HepG2 (cell line): ENCODE measurements around the gene RGL3. TPM values are rescaled to one million over a fixed set of nuclear protein-coding genes. Genes with fewer than 3 reads are reported as not detected.
A peak's percentile ranks its signal among the peaks of the same experiment; 100 is the strongest.

Experiments
- BORCS8-MEF2B ChIP-seq: sonication (generic); formaldehyde crosslinking; IDR thresholded peaks from 2 replicates; pipeline ENCODE4 v1.8.0; 2022; ENCODE audit warnings: mild to moderate bottlenecking, missing genetic modification reagents
- CC2D1A ChIP-seq: sonication (generic); formaldehyde crosslinking; IDR thresholded peaks from 2 replicates; pipeline ENCODE4 v1.8.1; 2023; ENCODE audit warnings: mild to moderate bottlenecking, missing genetic modification reagents
- CCDC6 ChIP-seq: sonication (generic); formaldehyde crosslinking; IDR thresholded peaks from 2 replicates; pipeline ENCODE4 v1.8.1; 2022; ENCODE audit warnings: mild to moderate bottlenecking, missing genetic modification reagents, moderate library complexity
- HOXA3 ChIP-seq: sonication (generic); formaldehyde crosslinking; IDR thresholded peaks from 2 replicates; pipeline ENCODE4 v1.5.0; 2020; ENCODE audit warnings: missing genetic modification reagents
- JDP2 ChIP-seq: sonication (generic); formaldehyde crosslinking; IDR thresholded peaks from 2 replicates; pipeline ENCODE4 v1.8.1; 2022; ENCODE audit warnings: missing genetic modification reagents, borderline replicate concordance
- JUNB ChIP-seq: sonication (generic); formaldehyde crosslinking; IDR thresholded peaks from 2 replicates; pipeline ENCODE4 v1.8.0; 2022; ENCODE audit warnings: missing genetic modification reagents, mild to moderate bottlenecking, borderline replicate concordance
- KLF15 ChIP-seq: sonication (generic); formaldehyde crosslinking; IDR thresholded peaks from 2 replicates; pipeline ENCODE4 v1.8.1; 2023; ENCODE audit warnings: borderline replicate concordance, mild to moderate bottlenecking, inconsistent platforms, missing genetic modification reagents, mixed read lengths
- MED1 ChIP-seq: sonication (generic); formaldehyde crosslinking; IDR thresholded peaks from 2 replicates; pipeline ENCODE4 v1.4.0; 2020; ENCODE audit warnings: missing genetic modification reagents
- MLX ChIP-seq: IDR thresholded peaks from 2 replicates; pipeline ENCODE4 v1.6.1; 2016
- NCOA1 ChIP-seq: sonication (generic); formaldehyde crosslinking; IDR thresholded peaks from 2 replicates; pipeline ENCODE4 v1.9.0; 2021; ENCODE audit warnings: missing genetic modification reagents
- NPAS2 ChIP-seq: sonication (generic); formaldehyde crosslinking; IDR thresholded peaks from 2 replicates; pipeline ENCODE4 v1.8.0; 2022; ENCODE audit warnings: mild to moderate bottlenecking, missing genetic modification reagents, borderline replicate concordance
- NR2C2 ChIP-seq: sonication (generic); formaldehyde crosslinking; IDR thresholded peaks from 2 replicates; pipeline ENCODE4 v1.4.0; 2020; ENCODE audit warnings: missing genetic modification reagents, mild to moderate bottlenecking, moderate library complexity, borderline replicate concordance
- SMARCC2 ChIP-seq: fragments of 450-650 bp; IDR thresholded peaks from 2 replicates; pipeline ENCODE4 v1.6.1; 2017; ENCODE audit warnings: antibody characterized with exemption, mild to moderate bottlenecking
- ZBTB49 ChIP-seq: sonication (generic); formaldehyde crosslinking; IDR thresholded peaks from 2 replicates; pipeline ENCODE4 v1.4.0; 2020; ENCODE audit warnings: missing genetic modification reagents, borderline replicate concordance
- ZEB1 ChIP-seq: IDR thresholded peaks from 2 replicates; pipeline ENCODE4 v1.6.1; 2012; ENCODE audit warnings: mild to moderate bottlenecking, low read depth, inconsistent platforms; ENCODE audit not compliant: insufficient replicate concordance
- ZFP90 ChIP-seq: sonication (generic); formaldehyde crosslinking; IDR thresholded peaks from 2 replicates; pipeline ENCODE4 v1.8.0; 2022; ENCODE audit warnings: missing genetic modification reagents, mild to moderate bottlenecking, inconsistent platforms, borderline replicate concordance
- ZNF225 ChIP-seq: sonication (generic); formaldehyde crosslinking; IDR thresholded peaks from 2 replicates; pipeline ENCODE4 v1.4.0; 2020; ENCODE audit warnings: mild to moderate bottlenecking, missing genetic modification reagents
- ZNF34 ChIP-seq: sonication (generic); formaldehyde crosslinking; IDR thresholded peaks from 2 replicates; pipeline ENCODE4 v1.4.0; 2020; ENCODE audit warnings: mild to moderate bottlenecking, missing genetic modification reagents, borderline replicate concordance
- ZNF354B ChIP-seq: sonication (generic); formaldehyde crosslinking; IDR thresholded peaks from 2 replicates; pipeline ENCODE4 v1.8.0; 2022; ENCODE audit warnings: mild to moderate bottlenecking, missing genetic modification reagents
- ZNF432 ChIP-seq: sonication (generic); formaldehyde crosslinking; IDR thresholded peaks from 2 replicates; pipeline ENCODE4 v1.5.0; 2020; ENCODE audit warnings: missing genetic modification reagents, mild to moderate bottlenecking, borderline replicate concordance
- ZNF441 ChIP-seq: sonication (generic); formaldehyde crosslinking; IDR thresholded peaks from 2 replicates; pipeline ENCODE4 v1.7.0; 2021; ENCODE audit warnings: missing genetic modification reagents, borderline replicate concordance
- ZNF577 ChIP-seq: sonication (generic); formaldehyde crosslinking; IDR thresholded peaks from 2 replicates; pipeline ENCODE4 v1.4.0; 2020; ENCODE audit warnings: mild to moderate bottlenecking, low read depth, missing genetic modification reagents, borderline replicate concordance
- ZNF660 ChIP-seq: sonication (generic); formaldehyde crosslinking; IDR thresholded peaks from 2 replicates; pipeline ENCODE4 v1.5.1; 2020; ENCODE audit warnings: mild to moderate bottlenecking, low read depth, missing genetic modification reagents, borderline replicate concordance
- ZNF691 ChIP-seq: sonication (generic); formaldehyde crosslinking; IDR thresholded peaks from 2 replicates; pipeline ENCODE4 v1.4.0; 2020; ENCODE audit warnings: missing genetic modification reagents, low read depth, mild to moderate bottlenecking, borderline replicate concordance
- ZNF720 ChIP-seq: sonication (generic); formaldehyde crosslinking; IDR thresholded peaks from 2 replicates; pipeline ENCODE4 v1.4.0; 2020; ENCODE audit warnings: missing genetic modification reagents
- ZNF788 ChIP-seq: sonication (generic); formaldehyde crosslinking; IDR thresholded peaks from 2 replicates; pipeline ENCODE4 v1.5.0; 2020; ENCODE audit warnings: mild to moderate bottlenecking, missing genetic modification reagents, borderline replicate concordance
- ZSCAN12 ChIP-seq: sonication (generic); formaldehyde crosslinking; IDR thresholded peaks from 2 replicates; pipeline ENCODE4 v1.9.0; 2021; ENCODE audit warnings: mild to moderate bottlenecking, missing genetic modification reagents
- polyA plus RNA-seq, 8 experiments: library from polyadenylated mRNA; depleted of rRNA in 3 of 8; stranded (reverse) in 7 of 8; unstranded in 1 of 8; fragments of >200 nt; fragmentation: Illumina TruSeq in 4 of 8; extraction: Trizol in 4 of 8; gene quantifications; 2 replicates each; pipeline versions ENCODE4 v1.2.1 to v1.2.3, GENCODE V29; 2011 to 2016; ENCODE audit warnings: low read depth in 4 of 8, missing spikeins in 1 of 8, mixed read lengths in 1 of 8; ENCODE audit not compliant: insufficient read depth in 1 of 8
- total RNA-seq, 5 experiments: library from RNA; depleted of rRNA; stranded (reverse); fragments of >200 nt; fragmentation: Illumina TruSeq; extraction: Trizol; gene quantifications; 2 replicates each; pipeline ENCODE4 v1.2.3, GENCODE V29; 2016; ENCODE audit warnings: low read depth in 1 of 5

RGL3 gene
- total and polyA plus RNA-seq, 2 of the 13 experiments (the other 11 are each of a cell fraction or from before 2014, with no cell fraction given): 4.2 to 7.6 TPM

GRCh38 chr19:11380653-11381537 lies 38.2 kb downstream of the RGL3 start (continued):
- TF ChIP-seq ZBTB49 (CRISPR knock-in tag) (no peak), ZNF577 (no peak), MLX (no peak), KLF15 (no peak), NPAS2 (CRISPR knock-in tag) (no peak), ZNF432 (CRISPR knock-in tag) (no peak), ZNF720 (CRISPR knock-in tag) (no peak), ZNF788 (CRISPR knock-in tag) (peak; percentile 49; the same call in 1 of the 2 replicates), HOXA3 (CRISPR knock-in tag) (peak; percentile 83), ZEB1 (peak; percentile 69), CC2D1A (0 out of 2 replicates have a peak, but pooled peaks have one; percentile 65), ZNF660 (no peak), CCDC6 (CRISPR knock-in tag) (peak; percentile 68; the same call in 1 of the 2 replicates), ZSCAN12 (CRISPR knock-in tag) (no peak), BORCS8-MEF2B (CRISPR knock-in tag) (peak; percentile 65; the same call in 1 of the 2 replicates), ZNF225 (CRISPR knock-in tag) (no peak), ZNF354B (CRISPR knock-in tag) (no peak), JUNB (CRISPR knock-in tag) (no peak), ZNF691 (CRISPR knock-in tag) (0 out of 2 replicates have a peak, but pooled peaks have one; percentile 74), ZNF34 (CRISPR knock-in tag) (0 out of 2 replicates have a peak, but pooled peaks have one; percentile 46), MED1 (CRISPR knock-in tag) (peak; percentile 64), ZFP90 (CRISPR knock-in tag) (peak; percentile 83), NR2C2 (CRISPR knock-in tag) (peak; percentile 38; the same call in 1 of the 2 replicates), NCOA1 (no peak), JDP2 (CRISPR knock-in tag) (no peak), ZNF441 (CRISPR knock-in tag) (peak; percentile 71; the same call in 1 of the 2 replicates), SMARCC2 (no peak)
